Stimulated activated CD4-positive, alpha-beta T cell treated with anti-CD3 and anti-CD28 coated beads, Interleukin-1b, Interleukin-23, amount 100 ng/mL, for 4 hours (primary cell): ENCODE data around the gene PDE6B.
"Not testable (repeated sequence)": the region's sequence is repeated elsewhere in the genome, so short reads cannot be mapped to it uniquely, and the experiment has no call there.

ENCODE experiments used
- DNase-seq, 2 donors: peaks; one replicate each; pipeline ENCODE4 v3.0.0-alpha.2; 2020; ENCODE audit warnings: low read depth in 2 of 2

Gene PDE6B

GRCh38 chr4:624705-625590, at the start of gene PDE6B:
TSS of gene PDE6B (plus strand) at chr4:625573. CDS start at chr4:625627, 54 bp downstream.
- no peak for DNase-seq

- DNase-seq = no peak
Observed at GRCh38 chr4:576245-576821, 49.0 kb upstream of the PDE6B start, which contains the start of gene TMEM271. TSS of gene TMEM271 (minus strand) at chr4:576295. CDS start at chr4:576062, 233 bp downstream.

- DNase-seq = no peak
Observed at GRCh38 chr4:576991-577498, 48.3 kb upstream of the PDE6B start.

- DNase-seq = no peak
Observed at GRCh38 chr4:577499-578450, 47.6 kb upstream of the PDE6B start.

GRCh38 chr4:578451-579443, 46.6 kb upstream of the PDE6B start:
- no peak for DNase-seq

GRCh38 chr4:579543-580175, 45.7 kb upstream of the PDE6B start:
- no peak for DNase-seq

GRCh38 chr4:581181-581580, 44.2 kb upstream of the PDE6B start:
- no peak for DNase-seq

GRCh38 chr4:581753-582361, 43.5 kb upstream of the PDE6B start:
- no peak for DNase-seq

GRCh38 chr4:583820-584219, 41.6 kb upstream of the PDE6B start:
- no peak for DNase-seq

- no peak for DNase-seq
Observed at GRCh38 chr4:587671-588350, 37.6 kb upstream of the PDE6B start.

- DNase-seq = no peak
Observed at GRCh38 chr4:588351-588849, 37.0 kb upstream of the PDE6B start.

GRCh38 chr4:589219-589963, 36.0 kb upstream of the PDE6B start:
- DNase-seq = no peak

- no peak for DNase-seq
Observed at GRCh38 chr4:590313-590841, 35.0 kb upstream of the PDE6B start.

- DNase-seq = not testable (repeated sequence)
Observed at GRCh38 chr4:592178-592577, 33.2 kb upstream of the PDE6B start.

GRCh38 chr4:592825-593520, 32.4 kb upstream of the PDE6B start:
- DNase-seq = no peak

- no peak for DNase-seq
Observed at GRCh38 chr4:598925-599324, 26.4 kb upstream of the PDE6B start.

- DNase-seq = no peak
Observed at GRCh38 chr4:600166-600565, 25.2 kb upstream of the PDE6B start.
